Measurements from ENCODE around the gene MORC1. TPM values are rescaled to one million over a fixed set of nuclear protein-coding genes. Genes with fewer than 3 reads are reported as not detected.

MORC1 gene, protein sequence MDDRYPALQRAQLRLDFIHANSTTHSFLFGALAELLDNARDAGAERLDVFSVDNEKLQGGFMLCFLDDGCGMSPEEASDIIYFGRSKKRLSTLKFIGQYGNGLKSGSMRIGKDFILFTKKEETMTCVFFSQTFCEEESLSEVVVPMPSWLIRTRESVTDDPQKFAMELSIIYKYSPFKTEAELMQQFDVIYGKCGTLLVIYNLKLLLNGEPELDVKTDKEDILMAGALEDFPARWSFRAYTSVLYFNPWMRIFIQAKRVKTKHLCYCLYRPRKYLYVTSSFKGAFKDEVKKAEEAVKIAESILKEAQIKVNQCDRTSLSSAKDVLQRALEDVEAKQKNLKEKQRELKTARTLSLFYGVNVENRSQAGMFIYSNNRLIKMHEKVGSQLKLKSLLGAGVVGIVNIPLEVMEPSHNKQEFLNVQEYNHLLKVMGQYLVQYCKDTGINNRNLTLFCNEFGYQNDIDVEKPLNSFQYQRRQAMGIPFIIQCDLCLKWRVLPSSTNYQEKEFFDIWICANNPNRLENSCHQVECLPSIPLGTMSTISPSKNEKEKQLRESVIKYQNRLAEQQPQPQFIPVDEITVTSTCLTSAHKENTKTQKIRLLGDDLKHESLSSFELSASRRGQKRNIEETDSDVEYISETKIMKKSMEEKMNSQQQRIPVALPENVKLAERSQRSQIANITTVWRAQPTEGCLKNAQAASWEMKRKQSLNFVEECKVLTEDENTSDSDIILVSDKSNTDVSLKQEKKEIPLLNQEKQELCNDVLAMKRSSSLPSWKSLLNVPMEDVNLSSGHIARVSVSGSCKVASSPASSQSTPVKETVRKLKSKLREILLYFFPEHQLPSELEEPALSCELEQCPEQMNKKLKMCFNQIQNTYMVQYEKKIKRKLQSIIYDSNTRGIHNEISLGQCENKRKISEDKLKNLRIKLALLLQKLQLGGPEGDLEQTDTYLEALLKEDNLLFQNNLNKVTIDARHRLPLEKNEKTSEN
- total RNA-seq = not detected in 3 replicates
- long read RNA-seq = 0 reads

DNA sequence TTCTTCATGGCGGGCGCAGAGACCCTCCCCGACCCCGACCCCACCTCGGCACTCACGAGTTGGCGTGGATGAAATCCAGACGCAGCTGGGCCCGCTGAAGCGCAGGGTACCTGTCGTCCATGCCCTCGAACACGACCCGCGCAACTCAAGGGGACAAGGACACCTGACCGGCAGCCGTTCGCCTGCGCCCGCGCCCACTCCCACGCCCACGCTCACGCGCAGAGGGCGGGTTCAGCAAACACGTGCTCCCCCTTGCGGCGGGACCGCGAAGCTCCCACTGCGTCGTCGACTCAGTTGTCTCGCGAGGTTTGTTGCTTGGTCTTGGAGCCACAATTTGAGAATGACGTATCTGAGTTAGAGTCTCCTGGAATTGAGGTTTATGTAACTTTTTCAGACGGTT is at the start of gene MORC1:
MORC1 (minus strand) TSS at position 196 of the 400 bp plus-strand sequence; CDS start at position 121, 75 bp downstream.
- no peak within 1 kb of the TSS for H3K4me3 Mint-ChIP-seq (ENCODE audit: unreplicated experiment)
- TF ChIP-seq, protein P1, sequence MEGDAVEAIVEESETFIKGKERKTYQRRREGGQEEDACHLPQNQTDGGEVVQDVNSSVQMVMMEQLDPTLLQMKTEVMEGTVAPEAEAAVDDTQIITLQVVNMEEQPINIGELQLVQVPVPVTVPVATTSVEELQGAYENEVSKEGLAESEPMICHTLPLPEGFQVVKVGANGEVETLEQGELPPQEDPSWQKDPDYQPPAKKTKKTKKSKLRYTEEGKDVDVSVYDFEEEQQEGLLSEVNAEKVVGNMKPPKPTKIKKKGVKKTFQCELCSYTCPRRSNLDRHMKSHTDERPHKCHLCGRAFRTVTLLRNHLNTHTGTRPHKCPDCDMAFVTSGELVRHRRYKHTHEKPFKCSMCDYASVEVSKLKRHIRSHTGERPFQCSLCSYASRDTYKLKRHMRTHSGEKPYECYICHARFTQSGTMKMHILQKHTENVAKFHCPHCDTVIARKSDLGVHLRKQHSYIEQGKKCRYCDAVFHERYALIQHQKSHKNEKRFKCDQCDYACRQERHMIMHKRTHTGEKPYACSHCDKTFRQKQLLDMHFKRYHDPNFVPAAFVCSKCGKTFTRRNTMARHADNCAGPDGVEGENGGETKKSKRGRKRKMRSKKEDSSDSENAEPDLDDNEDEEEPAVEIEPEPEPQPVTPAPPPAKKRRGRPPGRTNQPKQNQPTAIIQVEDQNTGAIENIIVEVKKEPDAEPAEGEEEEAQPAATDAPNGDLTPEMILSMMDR (IDR thresholded peaks at IDR 0.05) = no peak
- peaks cover 17% of the 10 kb centered on the region for H3K4me1 Mint-ChIP-seq (ENCODE audit: low read depth)
- peaks cover 9% of the 10 kb centered on the region for H3K27me3 Mint-ChIP-seq (ENCODE audit: low read depth)
- H3K9me3 Mint-ChIP-seq (ENCODE audit: low read depth) = no peaks in the 10 kb centered on the region
- DNase-seq (ENCODE audit: low spot score) = no peak
- no peak within 1 kb of the TSS for H3K27ac Mint-ChIP-seq (ENCODE audit: unreplicated experiment)
- H3K36me3 Mint-ChIP-seq (ENCODE audit: low read depth) = no peaks in the 10 kb centered on the region

DNA sequence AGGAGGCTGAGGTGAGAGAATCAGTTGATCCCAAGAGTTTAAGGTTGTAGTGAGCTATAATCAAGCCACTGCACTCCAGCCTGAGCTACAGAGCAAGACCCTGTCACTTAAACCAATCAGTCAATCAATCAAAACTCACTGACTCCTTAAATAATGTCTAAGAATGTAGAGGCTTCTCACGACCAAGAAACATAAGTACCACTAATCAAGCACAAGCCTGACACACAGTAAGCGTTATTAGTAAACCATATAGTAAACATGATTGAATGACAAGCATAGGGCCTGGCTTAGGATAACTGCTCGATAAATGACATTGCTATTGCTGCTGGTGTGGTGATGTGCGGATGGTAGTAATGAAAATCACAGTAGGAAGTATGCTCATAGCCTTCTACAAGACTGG is 48.0 kb upstream of the MORC1 start:
- Mint-ChIP-seq H3K27me3 (ENCODE audit: low read depth) (peaks cover 6% of the 10 kb centered on the region), H3K4me3 (ENCODE audit: unreplicated experiment) (no peak overlapping the region), H3K36me3 (ENCODE audit: low read depth) (no peaks in the 10 kb centered on the region), H3K9me3 (ENCODE audit: low read depth) (peaks cover under 1% of the 10 kb centered on the region), H3K4me1 (ENCODE audit: low read depth) (no peaks in the 10 kb centered on the region), H3K27ac (ENCODE audit: unreplicated experiment) (no peak overlapping the region)
- TF ChIP-seq, protein P1 (IDR thresholded peaks at IDR 0.05) = no peak
- no peak for DNase-seq (ENCODE audit: low spot score)

DNA sequence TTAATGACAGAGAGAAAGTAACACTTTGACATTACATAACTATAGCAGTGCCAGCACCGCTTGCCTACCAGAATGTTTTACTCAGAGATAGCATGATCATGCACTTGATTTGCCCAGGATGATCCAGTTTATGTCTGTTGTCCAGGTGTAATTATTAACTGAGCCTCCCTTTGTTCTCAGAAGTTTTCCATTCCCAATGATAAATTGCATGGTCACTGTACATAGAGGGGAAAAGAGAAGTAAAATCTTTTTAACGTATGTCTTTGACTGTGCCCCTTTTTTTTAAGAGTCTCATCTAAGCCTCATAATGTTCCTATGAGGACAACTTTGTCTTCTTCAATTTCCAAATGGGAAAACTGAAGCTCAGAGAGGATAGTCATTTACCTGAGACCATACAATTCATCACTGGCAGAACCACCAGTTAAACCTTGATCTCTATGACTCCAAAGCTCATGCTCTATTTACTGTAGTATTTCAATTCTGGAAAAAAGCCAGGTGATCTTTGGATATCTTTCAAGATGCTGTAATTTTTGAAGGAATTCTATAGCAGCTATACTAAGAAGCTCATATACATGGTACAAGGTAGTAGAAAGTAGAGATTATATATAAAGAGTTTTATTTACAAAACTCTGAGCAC is 43.7 kb upstream of the MORC1 start:
- DNase-seq (ENCODE audit: low spot score) = no peak
- Mint-ChIP-seq H3K4me1 (ENCODE audit: low read depth) (no peaks in the 10 kb centered on the region), H3K27me3 (ENCODE audit: low read depth) (peaks cover 3% of the 10 kb centered on the region), H3K27ac (ENCODE audit: unreplicated experiment) (no peak overlapping the region), H3K9me3 (ENCODE audit: low read depth) (peaks cover 11% of the 10 kb centered on the region), H3K4me3 (ENCODE audit: unreplicated experiment) (no peak overlapping the region), H3K36me3 (ENCODE audit: low read depth) (no peaks in the 10 kb centered on the region)
- TF ChIP-seq, protein P1 (IDR thresholded peaks at IDR 0.05) = no peak

DNA sequence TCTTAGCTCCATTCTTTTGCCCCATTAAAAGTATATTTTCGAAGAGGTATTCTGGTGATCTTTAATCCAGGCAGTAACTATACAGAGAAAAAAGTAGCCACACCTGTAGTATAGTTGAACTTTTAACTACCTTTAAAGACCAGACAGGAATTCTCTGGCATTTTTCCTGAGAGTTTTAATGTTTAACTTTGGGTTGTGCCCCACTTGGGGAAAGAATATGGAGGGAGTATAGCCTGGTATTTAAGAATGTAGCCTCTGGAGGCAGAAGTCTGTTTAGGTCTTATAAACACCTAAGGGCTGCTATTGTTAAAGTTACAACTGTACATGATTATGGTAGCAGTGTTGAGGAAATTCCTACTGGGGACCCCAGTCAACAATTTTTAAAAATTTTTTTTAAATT is 37.9 kb upstream of the MORC1 start:
- Mint-ChIP-seq H3K27me3 (ENCODE audit: low read depth) (peaks cover 2% of the 10 kb centered on the region), H3K27ac (ENCODE audit: unreplicated experiment) (no peak overlapping the region), H3K4me1 (ENCODE audit: low read depth) (no peaks in the 10 kb centered on the region), H3K9me3 (ENCODE audit: low read depth) (peaks cover 10% of the 10 kb centered on the region), H3K4me3 (ENCODE audit: unreplicated experiment) (no peak overlapping the region), H3K36me3 (ENCODE audit: low read depth) (no peaks in the 10 kb centered on the region)
- TF ChIP-seq, protein P1 (IDR thresholded peaks at IDR 0.05) = no peak
- no peak for DNase-seq (ENCODE audit: low spot score)

DNA sequence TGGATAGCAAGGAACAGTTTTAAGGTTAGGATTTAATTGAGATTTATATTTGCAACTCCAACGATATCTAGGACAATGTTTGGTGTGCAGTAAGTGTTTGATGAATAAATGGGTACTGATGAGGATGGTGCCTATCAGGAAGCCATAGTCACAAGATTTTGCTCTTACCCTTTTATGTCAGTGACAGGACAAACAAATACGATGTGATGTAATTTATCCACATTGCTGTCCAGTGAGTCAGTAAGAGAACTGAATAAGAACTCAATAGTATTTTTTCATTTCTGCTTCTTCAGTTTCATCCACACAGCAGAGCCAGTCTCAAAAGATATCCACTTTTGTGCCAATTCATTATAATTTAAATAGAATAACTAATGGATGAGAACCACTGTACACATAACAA is 37.0 kb upstream of the MORC1 start:
- peaks cover 2% of the 10 kb centered on the region for H3K27me3 Mint-ChIP-seq (ENCODE audit: low read depth)
- H3K27ac Mint-ChIP-seq (ENCODE audit: unreplicated experiment) = no peak overlapping the region
- DNase-seq (ENCODE audit: low spot score) = no peak
- TF ChIP-seq, protein P1 (IDR thresholded peaks at IDR 0.05) = no peak
- no peaks in the 10 kb centered on the region for H3K36me3 Mint-ChIP-seq (ENCODE audit: low read depth)
- no peak overlapping the region for H3K4me3 Mint-ChIP-seq (ENCODE audit: unreplicated experiment)
- H3K4me1 Mint-ChIP-seq (ENCODE audit: low read depth) = no peaks in the 10 kb centered on the region
- peaks cover 7% of the 10 kb centered on the region for H3K9me3 Mint-ChIP-seq (ENCODE audit: low read depth)

Measured in chondrocyte (in vitro differentiated cells).